Bronchial epithelial cell (primary cell): ENCODE results near the gene USP44. TPM values are rescaled to one million over a fixed set of nuclear protein-coding genes. Genes with fewer than 3 reads are reported as not detected.

Source experiments
- DNase-seq: peaks from one replicate; pipeline ENCODE4 v3.0.0-alpha.2; 2010; ENCODE audit warnings: low read depth
- FAIRE-seq: peaks from 2 replicates; lab custom pipeline; 2011; peaks lifted over from hg19 to GRCh38; lab: Jason Lieb, UNC
- H3K27me3 ChIP-seq: 2 replicates; pipeline ENCODE4 v1.5.1; 2011; ENCODE audit warnings: low read length; ENCODE audit not compliant: control insufficient read depth, insufficient read depth
- H3K36me3 ChIP-seq: 2 replicates; pipeline ENCODE4 v1.5.1; 2011; ENCODE audit warnings: low read length; ENCODE audit not compliant: control insufficient read depth, insufficient read depth
- H3K4me3 ChIP-seq: 2 replicates; pipeline ENCODE4 v1.5.1; 2011; ENCODE audit warnings: mild to moderate bottlenecking, low read depth, low read length, control low read depth
- CTCF ChIP-seq: IDR thresholded peaks from 2 replicates; pipeline ENCODE4 v1.5.1; 2011; ENCODE audit warnings: mild to moderate bottlenecking, moderate library complexity, low read length, control low read depth, inconsistent platforms; ENCODE audit not compliant: insufficient read depth, severe bottlenecking
- total RNA-seq: library from RNA; depleted of rRNA; stranded (reverse); fragments of >200 nt; gene quantifications from 2 replicates; pipeline ENCODE4 v1.2.1, GENCODE V29; 2014

USP44 gene
- 0.13 and 0.26 TPM in 2 replicates for total RNA-seq

DNA sequence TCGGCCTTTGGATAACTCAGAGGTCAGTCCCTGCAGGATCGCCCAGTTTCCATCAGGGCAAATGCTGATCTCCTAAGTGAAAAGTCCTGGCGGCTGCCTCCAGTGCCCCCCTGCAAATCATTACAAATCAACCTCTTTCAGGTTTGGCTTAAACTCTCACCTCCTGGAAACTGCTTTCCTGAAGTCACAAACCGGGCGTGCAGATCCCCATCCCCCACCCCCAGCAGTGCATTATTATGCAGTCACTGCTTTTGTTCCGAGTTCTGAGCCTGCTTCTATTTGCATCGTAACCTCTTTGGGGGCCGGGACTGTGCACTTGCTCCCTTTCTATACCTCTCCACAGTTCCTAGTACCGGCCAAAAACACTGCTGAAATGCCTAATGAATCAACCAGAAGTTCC, at the start of gene USP44:
USP44 (minus strand) TSS at position 172 of the 400 bp plus-strand sequence. CDS start 17,220 bp downstream, outside the sequence.
- no peak for DNase-seq
- no peak within 1 kb of the TSS for H3K4me3 ChIP-seq
- peaks cover 23% of the 10 kb centered on the region for H3K27me3 ChIP-seq
- no peak for TF ChIP-seq CTCF
- H3K36me3 ChIP-seq: no peaks in the 10 kb centered on the region
- FAIRE-seq: no peak

- no peak overlapping the region for H3K4me3 ChIP-seq
- DNase-seq (no peak), FAIRE-seq (no peak)
- no peaks in the 10 kb centered on the region for H3K27me3 ChIP-seq
- TF ChIP-seq CTCF: no peak
- H3K36me3 ChIP-seq: no peaks in the 10 kb centered on the region
Observed at GRCh38 chr12:95600567-95600966, 49.3 kb upstream of the USP44 start.

- no peak for FAIRE-seq
- TF ChIP-seq CTCF: no peak
- Histone ChIP-seq H3K36me3 (no peaks in the 10 kb centered on the region), H3K4me3 (no peak overlapping the region), H3K27me3 (no peaks in the 10 kb centered on the region)
- DNase-seq: no peak
Observed at GRCh38 chr12:95599880-95600279, 48.6 kb upstream of the USP44 start.

- FAIRE-seq (no peak), DNase-seq (no peak)
- no peaks in the 10 kb centered on the region for H3K27me3 ChIP-seq
- TF ChIP-seq CTCF: no peak
- no peak overlapping the region for H3K4me3 ChIP-seq
- H3K36me3 ChIP-seq: no peaks in the 10 kb centered on the region
Observed at GRCh38 chr12:95594136-95594535, 42.9 kb upstream of the USP44 start.

DNA sequence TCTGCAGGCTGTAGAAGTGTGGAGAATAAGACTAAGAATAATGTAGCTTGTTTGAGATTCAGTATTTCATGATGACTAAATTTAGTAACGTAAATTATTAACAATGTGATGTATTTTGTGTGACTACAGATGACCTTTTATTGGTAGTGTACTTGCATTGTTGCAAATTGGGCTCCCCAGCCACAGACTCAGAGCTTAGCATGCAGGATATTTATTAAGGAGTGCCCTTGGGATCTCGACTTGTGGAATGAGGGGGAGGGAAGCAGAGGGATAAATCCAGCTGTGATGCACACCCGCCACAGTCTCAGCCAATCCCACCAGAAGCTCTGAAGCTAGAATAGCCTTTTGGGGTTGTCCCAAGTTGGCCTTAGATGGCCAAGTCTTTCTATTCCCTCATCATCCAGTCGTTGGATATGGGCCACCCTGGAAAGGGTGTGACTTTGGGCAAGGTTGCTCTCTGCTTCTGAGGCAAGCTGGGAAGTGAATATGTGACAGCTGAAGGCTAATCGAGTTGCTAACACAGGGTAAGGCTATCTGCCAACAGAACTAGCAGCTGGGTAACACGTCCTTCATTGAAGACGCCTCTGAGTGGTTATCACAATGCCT, 42.1 kb upstream of the USP44 start:
- FAIRE-seq: no peak
- TF ChIP-seq CTCF: no peak
- H3K27me3 ChIP-seq: no peaks in the 10 kb centered on the region

DNA sequence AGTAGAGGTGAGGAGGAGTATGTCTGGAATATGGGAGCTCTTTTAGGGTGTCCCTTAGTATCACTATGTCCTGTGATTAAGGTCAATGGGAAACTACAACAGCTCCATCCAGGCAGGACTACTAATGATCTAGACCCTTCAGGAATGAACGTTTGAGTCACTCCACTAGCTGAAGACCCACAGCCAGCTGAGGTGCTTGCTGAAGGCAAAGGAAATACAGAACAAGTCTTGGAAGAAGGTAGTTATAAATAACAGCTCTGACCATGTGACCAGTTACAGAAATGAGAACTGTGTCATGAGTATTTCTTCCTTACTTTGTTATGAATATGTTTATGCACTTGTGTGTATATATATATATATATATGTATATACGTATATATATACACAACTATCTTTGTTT, 40.5 kb upstream of the USP44 start:
- no peak overlapping the region for H3K4me3 ChIP-seq
- DNase-seq: peak; percentile 66
- no peak for TF ChIP-seq CTCF
- no peak for FAIRE-seq
- no peaks in the 10 kb centered on the region for H3K36me3 ChIP-seq
- no peaks in the 10 kb centered on the region for H3K27me3 ChIP-seq

More for the DNA sequence above, 42.1 kb upstream of the USP44 start:
- Histone ChIP-seq H3K4me3 (no peak overlapping the region), H3K36me3 (no peaks in the 10 kb centered on the region)
- no peak for DNase-seq
